Measurements from ENCODE around the gene FRMPD4.

GRCh38 chrX:12657433-12657832 lies 519.2 kb downstream of the FRMPD4 start:
- TF ChIP-seq CTCF (IDR thresholded peaks at IDR 0.05; ENCODE audit: low read length) (no peak), EZH2 (optimal IDR thresholded peaks at IDR 0.05; ENCODE audit: low read depth, low read length) (no peak)
